ENCODE data around the gene GALK2. TPM values are rescaled to one million over a fixed set of nuclear protein-coding genes. Genes with fewer than 3 reads are reported as not detected.
A peak's percentile ranks its signal among the peaks of the same experiment; 100 is the strongest.

GALK2 gene
- total RNA-seq, 1 experiment from 2014 or later: 35.0 TPM

GRCh38 chr15:49154799-49155109 is 15.3 kb upstream of the GALK2 start:
- H3K27me3 ChIP-seq (ENCODE audit: control insufficient read depth, insufficient read depth, low read length): no peaks in the 10 kb centered on the region
- TF ChIP-seq SIN3A (IDR thresholded peaks at IDR 0.05; ENCODE audit: borderline replicate concordance, insufficient read depth, low read depth, low read length) (no peak), REST (IDR thresholded peaks at IDR 0.05; ENCODE audit: insufficient read depth in 1 of 2, low read depth in 2 of 2, low read length in 1 of 2) (no peak), CTCF (IDR thresholded peaks at IDR 0.05) (no peak), TCF7L2 (IDR thresholded peaks at IDR 0.05; ENCODE audit: low read depth, low read length) (no peak), POLR2AphosphoS5 (IDR thresholded peaks at IDR 0.05; ENCODE audit: low read depth, low read length) (no peak)
- no TSS peak for BruUV-seq (replicated peaks)
- no peaks in the 10 kb centered on the region for H3K9me3 ChIP-seq (ENCODE audit: control insufficient read depth, insufficient read depth, low read depth, low read length)
- peaks cover 3% of the 10 kb centered on the region; the same call in 1 of the 2 replicates for H3K4me1 ChIP-seq (ENCODE audit: control insufficient read depth, insufficient read depth, low read length)
- CTCF ChIA-PET: no interaction called here
- DNase-seq (ENCODE audit: low read depth, low spot score): no peak
- POLR2A ChIA-PET: no interaction called here
- intact Hi-C loops (cut with micrococcal nuclease; ENCODE audit: unreplicated experiment) (no loop called here), in situ Hi-C loops (cut with HindIII; ENCODE audit: low pct_unique_long_range_greater_than_20kb, low sequenced_read_pairs) (no loop called here)
- no peak; the same call in 1 of the 2 replicates for ATAC-seq
- peak overlapping the region; percentile 93 for H3K27ac ChIP-seq (ENCODE audit: low read length)
- peak overlapping the region; percentile 97 to 98 for H3K4me3 ChIP-seq (ENCODE audit: low read depth in 2 of 2, low read length in 2 of 2)
- no peaks in the 10 kb centered on the region; the same call in 1 of the 2 replicates for H3K36me3 ChIP-seq (ENCODE audit: control insufficient read depth, insufficient read depth, low read length)

GRCh38 chr15:49155110-49155833 is 14.8 kb upstream of the GALK2 start, which contains the start of gene COPS2:
TSS of gene COPS2 (minus strand) at chr15:49155599. CDS start at chr15:49155578, 21 bp downstream.
- Histone ChIP-seq H3K27me3 (ENCODE audit: control insufficient read depth, insufficient read depth, low read length) (no peaks in the 10 kb centered on the region), H3K27ac (ENCODE audit: low read length) (peak within 1 kb of the TSS; percentile 93), H3K9me3 (ENCODE audit: control insufficient read depth, insufficient read depth, low read depth, low read length) (no peaks in the 10 kb centered on the region), H3K36me3 (ENCODE audit: control insufficient read depth, insufficient read depth, low read length) (no peaks in the 10 kb centered on the region; the same call in 1 of the 2 replicates), H3K4me3 (ENCODE audit: low read depth in 2 of 2, low read length in 2 of 2) (peak within 1 kb of the TSS; percentile 97 to 98), H3K4me1 (ENCODE audit: control insufficient read depth, insufficient read depth, low read length) (peaks cover 3% of the 10 kb centered on the region; the same call in 1 of the 2 replicates)
- intact Hi-C loops (cut with micrococcal nuclease; ENCODE audit: unreplicated experiment) (no loop called here), in situ Hi-C loops (cut with HindIII; ENCODE audit: low pct_unique_long_range_greater_than_20kb, low sequenced_read_pairs) (no loop called here)
- BruUV-seq (replicated peaks): TSS peak; percentile 67
- DNase-seq (ENCODE audit: low read depth, low spot score): peak; percentile 98
- ChIA-PET CTCF (no interaction called here), POLR2A (interaction anchor here (0.6 to 1.1 kb wide), 3 partner anchors 15 to 1195 kb away, joined by 3 to 7 read pairs (median 3); partner anchors contain the start of gene GALK2)
- TF ChIP-seq CTCF (IDR thresholded peaks at IDR 0.05) (no peak), TCF7L2 (IDR thresholded peaks at IDR 0.05; ENCODE audit: low read depth, low read length) (peak; percentile 54; the same call in 1 of the 2 replicates), REST (IDR thresholded peaks at IDR 0.05; ENCODE audit: insufficient read depth in 1 of 2, low read depth in 2 of 2, low read length in 1 of 2) (0 out of 4 replicates have a peak, but pooled peaks of 1 of the 2 experiments have one; percentile 33), POLR2AphosphoS5 (IDR thresholded peaks at IDR 0.05; ENCODE audit: low read depth, low read length) (peak; percentile 87), SIN3A (IDR thresholded peaks at IDR 0.05; ENCODE audit: borderline replicate concordance, insufficient read depth, low read depth, low read length) (peak; percentile 96; the same call in 1 of the 2 replicates)
- ATAC-seq: peak; percentile 98

Data from Panc1 (cell line).